Common myeloid progenitor, CD34-positive (primary cell): Measurements from ENCODE around the gene BRK1.

Experiments
- CTCF ChIA-PET: fragments of 350-600 bp; sonication (Branson Sonifier 250); formaldehyde crosslinking; loops from one replicate; lab custom pipeline; 2021; ENCODE audit warnings: antibody characterized with exemption; lab: Charles Lee
- POLR2A ChIA-PET: fragments of 350-600 bp; sonication (Branson Sonifier 250); formaldehyde crosslinking; loops from one replicate; lab custom pipeline; 2021; ENCODE audit warnings: antibody characterized with exemption; lab: Charles Lee
- DNase-seq, 3 donors: peaks; one replicate each; pipeline versions ENCODE4 v3.0.0 to v3.0.0-alpha.2; 2013
- H3K27ac ChIP-seq, 2 experiments: 1 replicate in 1 of 2; 2 replicates in 1 of 2; pipeline ENCODE4 v1.7.0; 2013; ENCODE audit warnings: inconsistent platforms in 2 of 2, low read length in 2 of 2, mild to moderate bottlenecking in 2 of 2, low read depth in 1 of 2, moderate library complexity in 1 of 2; ENCODE audit not compliant: severe bottlenecking in 2 of 2, insufficient read depth in 1 of 2, poor library complexity in 1 of 2
- H3K27me3 ChIP-seq, 5 experiments: replicated peaks in 2 of 5; 1 replicate in 3 of 5; 2 replicates in 2 of 5; pipeline versions ENCODE4 v1.6.1 to v1.7.0; 2013; ENCODE audit warnings: low read length in 4 of 5, mild to moderate bottlenecking in 2 of 5, moderate library complexity in 2 of 5, inconsistent platforms in 1 of 5; ENCODE audit not compliant: insufficient read depth in 5 of 5, control insufficient read depth in 4 of 5
- H3K36me3 ChIP-seq, 4 experiments: 1 replicate in 2 of 4; 2 replicates in 2 of 4; pipeline versions ENCODE4 v1.6.1 to v1.7.0; 2013; ENCODE audit warnings: low read length in 3 of 4, control low read depth in 1 of 4, mild to moderate bottlenecking in 1 of 4; ENCODE audit not compliant: control insufficient read depth in 4 of 4, insufficient read depth in 4 of 4
- H3K4me1 ChIP-seq, 4 experiments: 1 replicate in 3 of 4; 2 replicates in 1 of 4; pipeline versions ENCODE4 v1.6.1 to v1.7.1; 2013; ENCODE audit warnings: low read length in 3 of 4, mild to moderate bottlenecking in 3 of 4, control low read depth in 1 of 4, inconsistent platforms in 1 of 4, moderate library complexity in 1 of 4; ENCODE audit not compliant: control insufficient read depth in 4 of 4, insufficient read depth in 4 of 4; ENCODE audit errors: control extremely low read depth in 1 of 4
- H3K4me3 ChIP-seq, 7 experiments: 1 replicate in 4 of 7; 2 replicates in 3 of 7; pipeline versions ENCODE4 v1.5.1 to v1.7.0; 2013; ENCODE audit warnings: mild to moderate bottlenecking in 7 of 7, low read length in 6 of 7, moderate library complexity in 6 of 7, inconsistent platforms in 2 of 7, low read depth in 2 of 7, control low read depth in 1 of 7; ENCODE audit not compliant: insufficient read depth in 4 of 7, control insufficient read depth in 1 of 7; ENCODE audit errors: extremely low read depth in 1 of 7
- H3K9me3 ChIP-seq, 5 experiments: 1 replicate in 4 of 5; 2 replicates in 1 of 5; pipeline versions ENCODE4 v1.6.1 to v1.7.1; 2013; ENCODE audit warnings: low read length in 4 of 5, mild to moderate bottlenecking in 2 of 5, inconsistent platforms in 1 of 5, low read depth in 1 of 5, moderate library complexity in 1 of 5; ENCODE audit not compliant: control insufficient read depth in 4 of 5, insufficient read depth in 2 of 5; ENCODE audit errors: control extremely low read depth in 1 of 5
- WGBS: methylation state at CpG from one replicate; pipeline ENCODE4 v1.1.5; 2013; ENCODE audit not compliant: insufficient coverage; 5-methylcytosine and 5-hydroxymethylcytosine counted together

BRK1 gene

GRCh38 chr3:10140996-10141546, 25.6 kb downstream of the BRK1 start:
- no peaks in the 10 kb centered on the region for H3K27me3 ChIP-seq
- DNase-seq = peak in 1 of 3 donors; percentile 36
- POLR2A ChIA-PET = interaction anchor here (0.7 kb wide), 3 partner anchors 19 to 110 kb away, joined by 3 to 4 read pairs (median 3); no protein-coding TSS in a partner anchor
- H3K4me1 ChIP-seq = peaks cover 19 to 34% (median 22%) of the 10 kb centered on the region in 4 experiments
- H3K36me3 ChIP-seq = peaks cover 2 to 11% (median 4%) of the 10 kb centered on the region in 4 experiments
- H3K27ac ChIP-seq = peak overlapping the region in 1 of 2 experiments; percentile 80
- H3K9me3 ChIP-seq = no peaks in the 10 kb centered on the region
- CTCF ChIA-PET = interaction anchor here (1.5 kb wide), 1 partner anchor 26 kb away, joined by 5 read pairs; no protein-coding TSS in a partner anchor
- peak overlapping the region; percentile 62 to 86 (median 81) for H3K4me3 ChIP-seq
- 89% methylated on average over 23 of the region's 23 CpGs for WGBS

GRCh38 chr3:10142707-10143560, 27.5 kb downstream of the BRK1 start:
- ChIA-PET POLR2A (interaction anchor here (1.0 kb wide), 1 partner anchor 11 kb away, joined by 3 read pairs; no protein-coding TSS in a partner anchor), CTCF (interaction anchor here (0.6 to 1.5 kb wide), 3 partner anchors 21 to 50 kb away, joined by 3 to 5 read pairs (median 3); no protein-coding TSS in a partner anchor)
- H3K9me3 ChIP-seq = no peaks in the 10 kb centered on the region
- H3K27me3 ChIP-seq = no peaks in the 10 kb centered on the region
- peak overlapping the region in 1 of 2 experiments; percentile 80 for H3K27ac ChIP-seq
- H3K4me3 ChIP-seq = peak overlapping the region; percentile 1 to 86 (median 79)
- WGBS = 71% methylated on average over 27 of the region's 29 CpGs
- peaks cover 2 to 19% (median 10%) of the 10 kb centered on the region in 4 experiments for H3K36me3 ChIP-seq
- DNase-seq = peak in 1 of 3 donors; percentile 32
- peaks cover 19 to 30% (median 22%) of the 10 kb centered on the region in 4 experiments for H3K4me1 ChIP-seq

- WGBS = no CpG with 5 or more reads among the region's 4 CpGs
- Histone ChIP-seq H3K4me3 (no peak overlapping the region), H3K27me3 (no peaks in the 10 kb centered on the region), H3K27ac (no peak overlapping the region), H3K36me3 (peaks cover 2 to 37% (median 26%) of the 10 kb centered on the region in 4 experiments), H3K9me3 (no peaks in the 10 kb centered on the region), H3K4me1 (peaks cover 19 to 30% (median 24%) of the 10 kb centered on the region in 4 experiments)
- peak in 1 of 3 donors; percentile 23 for DNase-seq
- ChIA-PET POLR2A (no interaction called here), CTCF (interaction anchor here (0.9 to 1.7 kb wide), 2 partner anchors 29 to 41 kb away, joined by 3 read pairs; no protein-coding TSS in a partner anchor)
Observed at GRCh38 chr3:10145685-10146084, 30.2 kb downstream of the BRK1 start.

GRCh38 chr3:10149226-10149625, 33.8 kb downstream of the BRK1 start:
- CTCF ChIA-PET = interaction anchor here (1.1 to 1.4 kb wide), 2 partner anchors 9 to 77 kb away, joined by 3 read pairs; no protein-coding TSS in a partner anchor
- 92% methylated on average over 5 of the region's 8 CpGs for WGBS
- Histone ChIP-seq H3K4me3 (no peak overlapping the region), H3K9me3 (no peaks in the 10 kb centered on the region), H3K4me1 (peaks cover 2 to 8% (median 4%) of the 10 kb centered on the region in 4 experiments), H3K36me3 (peaks cover 2 to 45% (median 36%) of the 10 kb centered on the region in 4 experiments), H3K27ac (no peak overlapping the region), H3K27me3 (no peaks in the 10 kb centered on the region)
- POLR2A ChIA-PET = no interaction called here
- peak in 2 of 3 donors; percentile 40 to 43 for DNase-seq

GRCh38 chr3:10150987-10151386, 35.5 kb downstream of the BRK1 start:
- Histone ChIP-seq H3K36me3 (peaks cover 2 to 49% (median 33%) of the 10 kb centered on the region in 4 experiments), H3K27ac (no peak overlapping the region), H3K4me1 (peaks cover 0 to 3% (median 0%) of the 10 kb centered on the region in 4 experiments), H3K4me3 (no peak overlapping the region), H3K27me3 (no peaks in the 10 kb centered on the region), H3K9me3 (no peaks in the 10 kb centered on the region)
- no peak for DNase-seq
- CTCF ChIA-PET = interaction anchor here (1.2 to 1.8 kb wide), 2 partner anchors 10 to 13 kb away, joined by 3 to 5 read pairs; no protein-coding TSS in a partner anchor
- POLR2A ChIA-PET = no interaction called here
- 88% methylated on average over 6 of the region's 6 CpGs for WGBS

- ChIA-PET CTCF (no interaction called here), POLR2A (interaction anchor here (0.6 to 1.5 kb wide), 2 partner anchors 11 to 1569 kb away, joined by 3 to 5 read pairs; no protein-coding TSS in a partner anchor)
- no peaks in the 10 kb centered on the region for H3K27me3 ChIP-seq
- peaks cover 2 to 38% (median 19%) of the 10 kb centered on the region in 4 experiments for H3K36me3 ChIP-seq
- H3K4me3 ChIP-seq = no peak overlapping the region
- H3K27ac ChIP-seq = no peak overlapping the region
- H3K9me3 ChIP-seq = no peaks in the 10 kb centered on the region
- no peaks in the 10 kb centered on the region for H3K4me1 ChIP-seq
- no peak for DNase-seq
- WGBS = 97% methylated on average over 9 of the region's 14 CpGs
Observed at GRCh38 chr3:10154335-10155122, 39.1 kb downstream of the BRK1 start.
